Liver (tissue), 9 donors: ENCODE measurements around the gene SLC38A3. TPM values are rescaled to one million over a fixed set of nuclear protein-coding genes. Genes with fewer than 3 reads are reported as not detected.

Experiments used
- DNase-seq: peaks from one replicate; pipeline ENCODE4 v3.0.0-alpha.2; 2017; ENCODE audit warnings: low spot score
- H3K27ac ChIP-seq, 2 donors: one replicate each; pipeline ENCODE4 v1.7.0; 2013; ENCODE audit warnings: inconsistent platforms in 2 of 2, low read length in 2 of 2, control low read depth in 1 of 2, low read depth in 1 of 2, mild to moderate bottlenecking in 1 of 2
- H3K27me3 ChIP-seq, 4 donors: one replicate each; pipeline versions ENCODE4 v1.6.1 to v1.7.0; 2013; ENCODE audit warnings: low read length in 3 of 4, inconsistent platforms in 1 of 4, mild to moderate bottlenecking in 1 of 4, moderate library complexity in 1 of 4; ENCODE audit not compliant: control insufficient read depth in 4 of 4, insufficient read depth in 4 of 4
- H3K36me3 ChIP-seq, 4 donors: one replicate each; pipeline versions ENCODE4 v1.6.1 to v1.7.0; 2013; ENCODE audit warnings: low read length in 3 of 4, mild to moderate bottlenecking in 3 of 4, low read depth in 1 of 4, moderate library complexity in 1 of 4; ENCODE audit not compliant: control insufficient read depth in 4 of 4, insufficient read depth in 3 of 4
- H3K4me1 ChIP-seq, 4 donors: one replicate each; pipeline versions ENCODE4 v1.6.1 to v1.7.0; 2013; ENCODE audit warnings: low read length in 3 of 4, mild to moderate bottlenecking in 3 of 4, moderate library complexity in 1 of 4; ENCODE audit not compliant: control insufficient read depth in 4 of 4, insufficient read depth in 4 of 4
- H3K4me3 ChIP-seq, 3 donors: one replicate each; pipeline versions ENCODE4 v1.6.1 to v1.7.0; 2013; ENCODE audit warnings: low read length in 3 of 3, control low read depth in 1 of 3, low read depth in 1 of 3, mild to moderate bottlenecking in 1 of 3
- H3K9ac ChIP-seq, 2 donors: one replicate each; pipeline ENCODE4 v1.7.0; 2013; ENCODE audit warnings: low read length in 2 of 2, mild to moderate bottlenecking in 2 of 2, moderate library complexity in 2 of 2, control low read depth in 1 of 2, low read depth in 1 of 2
- H3K9me3 ChIP-seq, 4 donors: one replicate each; pipeline versions ENCODE4 v1.6.1 to v1.7.0; 2013; ENCODE audit warnings: low read length in 3 of 4; ENCODE audit not compliant: control insufficient read depth in 4 of 4
- CTCF ChIP-seq: fragments of 150-350 bp; IDR thresholded peaks from 2 replicates; pipeline ENCODE4 v1.5.1; 2017; ENCODE audit warnings: improper control_type of control experiment, low read depth, low read length; ENCODE audit not compliant: missing input control
- EGR1 ChIP-seq, 2 donors: IDR thresholded peaks; 2 replicates each; pipeline ENCODE4 v1.6.1; 2016 to 2018; ENCODE audit warnings: antibody characterized with exemption in 2 of 2, low read depth in 2 of 2
- FOXA1 ChIP-seq: IDR thresholded peaks from 2 replicates; pipeline ENCODE4 v1.6.1; 2016; ENCODE audit warnings: antibody characterized with exemption
- FOXA2 ChIP-seq: IDR thresholded peaks from 2 replicates; pipeline ENCODE4 v1.6.1; 2016; ENCODE audit warnings: antibody characterized with exemption
- HNF4A ChIP-seq, 2 donors: conservative IDR thresholded peaks; 2 replicates each; pipeline ENCODE4 v1.6.1; 2016; ENCODE audit warnings: antibody characterized with exemption in 2 of 2, mild to moderate bottlenecking in 2 of 2
- HNF4G ChIP-seq: IDR thresholded peaks from 2 replicates; pipeline ENCODE4 v1.6.1; 2016; ENCODE audit warnings: antibody characterized with exemption
- JUND ChIP-seq, 2 donors: IDR thresholded peaks; 2 replicates each; pipeline ENCODE4 v1.6.1; 2016; ENCODE audit warnings: antibody characterized with exemption in 2 of 2
- NR2F2 ChIP-seq: IDR thresholded peaks from 2 replicates; pipeline ENCODE4 v1.6.1; 2016; ENCODE audit warnings: antibody characterized with exemption
- RAD21 ChIP-seq, 2 donors: IDR thresholded peaks; 2 replicates each; pipeline ENCODE4 v1.6.1; 2016; ENCODE audit warnings: antibody characterized with exemption in 2 of 2, mild to moderate bottlenecking in 2 of 2
- RXRA ChIP-seq, 2 donors: IDR thresholded peaks; 2 replicates each; pipeline ENCODE4 v1.6.1; 2017 to 2018; ENCODE audit warnings: antibody characterized with exemption in 2 of 2, mild to moderate bottlenecking in 1 of 2
- TAF1 ChIP-seq: conservative IDR thresholded peaks from 2 replicates; pipeline ENCODE4 v1.6.1; 2016; ENCODE audit warnings: antibody characterized with exemption, mild to moderate bottlenecking
- YY1 ChIP-seq: IDR thresholded peaks from 2 replicates; pipeline ENCODE4 v1.6.1; 2016; ENCODE audit warnings: antibody characterized with exemption, mild to moderate bottlenecking
- WGBS: extraction: QIAGEN DNeasy Blood & Tissue Kit; methylation state at CpG from one replicate; pipeline ENCODE4 v1.1.7; 2013; 5-methylcytosine and 5-hydroxymethylcytosine counted together
- polyA plus RNA-seq, 2 donors: library from polyadenylated mRNA; stranded (reverse) in 1 of 2; unstranded in 1 of 2; fragments of 200-250 nt in 1 of 2; fragments of >200 nt in 1 of 2; fragmentation: Nextera tagmentation in 1 of 2; extraction: Ambion mirVana in 1 of 2; gene quantifications; one replicate each; pipeline versions ENCODE4 v1.2.1 to v1.2.3, GENCODE V29; 2013 to 2015
- total RNA-seq, 2 donors: library from RNA; depleted of rRNA; stranded (reverse); fragments of >200 nt; gene quantifications; one replicate each; pipeline ENCODE4 v1.2.3, GENCODE V29; 2014
- TF ChIP-seq, protein P1 (sequence below): IDR thresholded peaks from 2 replicates; pipeline ENCODE4 v1.6.1; 2016; ENCODE audit warnings: antibody characterized with exemption
- TF ChIP-seq, protein P2 (sequence below): IDR thresholded peaks from 2 replicates; pipeline ENCODE4 v1.6.1; 2016; ENCODE audit warnings: antibody characterized with exemption, mild to moderate bottlenecking
- TF ChIP-seq, protein P3 (sequence below): IDR thresholded peaks from 2 replicates; pipeline ENCODE4 v1.6.1; 2016; ENCODE audit warnings: antibody characterized with exemption
- TF ChIP-seq, protein P4 (sequence below): IDR thresholded peaks from 2 replicates; pipeline ENCODE4 v1.6.1; 2016; ENCODE audit warnings: antibody characterized with exemption
- donor health status: healthy.
- donor health status: healthy.
- donor health status: healthy.
- donor health status: healthy.
- donor health status: healthy.

Gene SLC38A3
- total and polyA plus RNA-seq, 4 donors = 98.1 to 180 (median 140) TPM

DNA sequence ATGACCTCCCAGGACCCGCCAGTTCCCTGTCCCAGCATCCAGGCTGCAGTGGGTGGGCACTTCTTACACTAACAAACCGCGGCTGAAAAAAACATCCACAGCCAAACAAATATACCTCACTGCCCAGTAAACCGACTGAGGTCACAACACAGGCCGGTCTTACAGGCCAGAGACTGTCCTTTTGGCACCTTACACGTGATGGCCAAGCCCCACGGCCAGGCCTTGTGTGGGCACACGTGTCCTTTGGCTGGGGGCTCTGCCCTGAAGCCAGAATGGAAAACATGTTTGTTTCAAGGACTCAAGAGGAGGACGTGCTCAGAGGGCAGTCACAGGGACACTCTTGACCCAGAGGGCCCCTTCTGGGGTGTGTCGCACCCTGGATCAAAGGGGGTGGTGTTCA lies 9.8 kb downstream of the SLC38A3 start:
- H3K9ac ChIP-seq = no peak overlapping the region
- 38% methylated on average over 10 of the region's 10 CpGs for WGBS
- peak overlapping the region; percentile 44 to 77 for H3K27ac ChIP-seq
- H3K36me3 ChIP-seq = peaks cover 7 to 13% (median 11%) of the 10 kb centered on the region in 4 donors
- peaks cover 17 to 86% (median 72%) of the 10 kb centered on the region in 4 donors for H3K4me1 ChIP-seq
- no peaks in the 10 kb centered on the region for H3K9me3 ChIP-seq
- no peak overlapping the region for H3K4me3 ChIP-seq
- TF ChIP-seq RAD21 (IDR thresholded peaks at IDR 0.05) = no peak
- TF ChIP-seq, protein P1, sequence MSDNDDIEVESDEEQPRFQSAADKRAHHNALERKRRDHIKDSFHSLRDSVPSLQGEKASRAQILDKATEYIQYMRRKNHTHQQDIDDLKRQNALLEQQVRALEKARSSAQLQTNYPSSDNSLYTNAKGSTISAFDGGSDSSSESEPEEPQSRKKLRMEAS = no peak
- TF ChIP-seq JUND (IDR thresholded peaks at IDR 0.05) = no peak
- no peak for TF ChIP-seq CTCF
- TF ChIP-seq HNF4A (conservative IDR thresholded peaks at IDR 0.05) = peak in 1 of 2 donors; percentile 77
- no peak for TF ChIP-seq YY1
- TF ChIP-seq FOXA2 = no peak
- TF ChIP-seq HNF4G = no peak
- no peak for TF ChIP-seq TAF1
- TF ChIP-seq, protein P2, sequence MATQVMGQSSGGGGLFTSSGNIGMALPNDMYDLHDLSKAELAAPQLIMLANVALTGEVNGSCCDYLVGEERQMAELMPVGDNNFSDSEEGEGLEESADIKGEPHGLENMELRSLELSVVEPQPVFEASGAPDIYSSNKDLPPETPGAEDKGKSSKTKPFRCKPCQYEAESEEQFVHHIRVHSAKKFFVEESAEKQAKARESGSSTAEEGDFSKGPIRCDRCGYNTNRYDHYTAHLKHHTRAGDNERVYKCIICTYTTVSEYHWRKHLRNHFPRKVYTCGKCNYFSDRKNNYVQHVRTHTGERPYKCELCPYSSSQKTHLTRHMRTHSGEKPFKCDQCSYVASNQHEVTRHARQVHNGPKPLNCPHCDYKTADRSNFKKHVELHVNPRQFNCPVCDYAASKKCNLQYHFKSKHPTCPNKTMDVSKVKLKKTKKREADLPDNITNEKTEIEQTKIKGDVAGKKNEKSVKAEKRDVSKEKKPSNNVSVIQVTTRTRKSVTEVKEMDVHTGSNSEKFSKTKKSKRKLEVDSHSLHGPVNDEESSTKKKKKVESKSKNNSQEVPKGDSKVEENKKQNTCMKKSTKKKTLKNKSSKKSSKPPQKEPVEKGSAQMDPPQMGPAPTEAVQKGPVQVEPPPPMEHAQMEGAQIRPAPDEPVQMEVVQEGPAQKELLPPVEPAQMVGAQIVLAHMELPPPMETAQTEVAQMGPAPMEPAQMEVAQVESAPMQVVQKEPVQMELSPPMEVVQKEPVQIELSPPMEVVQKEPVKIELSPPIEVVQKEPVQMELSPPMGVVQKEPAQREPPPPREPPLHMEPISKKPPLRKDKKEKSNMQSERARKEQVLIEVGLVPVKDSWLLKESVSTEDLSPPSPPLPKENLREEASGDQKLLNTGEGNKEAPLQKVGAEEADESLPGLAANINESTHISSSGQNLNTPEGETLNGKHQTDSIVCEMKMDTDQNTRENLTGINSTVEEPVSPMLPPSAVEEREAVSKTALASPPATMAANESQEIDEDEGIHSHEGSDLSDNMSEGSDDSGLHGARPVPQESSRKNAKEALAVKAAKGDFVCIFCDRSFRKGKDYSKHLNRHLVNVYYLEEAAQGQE = no peak
- peak; percentile 11 to 81 for TF ChIP-seq RXRA (IDR thresholded peaks at IDR 0.05)
- TF ChIP-seq, protein P3, sequence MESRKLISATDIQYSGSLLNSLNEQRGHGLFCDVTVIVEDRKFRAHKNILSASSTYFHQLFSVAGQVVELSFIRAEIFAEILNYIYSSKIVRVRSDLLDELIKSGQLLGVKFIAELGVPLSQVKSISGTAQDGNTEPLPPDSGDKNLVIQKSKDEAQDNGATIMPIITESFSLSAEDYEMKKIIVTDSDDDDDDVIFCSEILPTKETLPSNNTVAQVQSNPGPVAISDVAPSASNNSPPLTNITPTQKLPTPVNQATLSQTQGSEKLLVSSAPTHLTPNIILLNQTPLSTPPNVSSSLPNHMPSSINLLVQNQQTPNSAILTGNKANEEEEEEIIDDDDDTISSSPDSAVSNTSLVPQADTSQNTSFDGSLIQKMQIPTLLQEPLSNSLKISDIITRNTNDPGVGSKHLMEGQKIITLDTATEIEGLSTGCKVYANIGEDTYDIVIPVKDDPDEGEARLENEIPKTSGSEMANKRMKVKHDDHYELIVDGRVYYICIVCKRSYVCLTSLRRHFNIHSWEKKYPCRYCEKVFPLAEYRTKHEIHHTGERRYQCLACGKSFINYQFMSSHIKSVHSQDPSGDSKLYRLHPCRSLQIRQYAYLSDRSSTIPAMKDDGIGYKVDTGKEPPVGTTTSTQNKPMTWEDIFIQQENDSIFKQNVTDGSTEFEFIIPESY = no peak
- TF ChIP-seq, protein P4, sequence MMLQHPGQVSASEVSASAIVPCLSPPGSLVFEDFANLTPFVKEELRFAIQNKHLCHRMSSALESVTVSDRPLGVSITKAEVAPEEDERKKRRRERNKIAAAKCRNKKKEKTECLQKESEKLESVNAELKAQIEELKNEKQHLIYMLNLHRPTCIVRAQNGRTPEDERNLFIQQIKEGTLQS = no peak
- no peak for TF ChIP-seq EGR1 (IDR thresholded peaks at IDR 0.05; ENCODE audit: low read depth in 2 of 2)
- no peaks in the 10 kb centered on the region for H3K27me3 ChIP-seq
- no peak for DNase-seq

DNA sequence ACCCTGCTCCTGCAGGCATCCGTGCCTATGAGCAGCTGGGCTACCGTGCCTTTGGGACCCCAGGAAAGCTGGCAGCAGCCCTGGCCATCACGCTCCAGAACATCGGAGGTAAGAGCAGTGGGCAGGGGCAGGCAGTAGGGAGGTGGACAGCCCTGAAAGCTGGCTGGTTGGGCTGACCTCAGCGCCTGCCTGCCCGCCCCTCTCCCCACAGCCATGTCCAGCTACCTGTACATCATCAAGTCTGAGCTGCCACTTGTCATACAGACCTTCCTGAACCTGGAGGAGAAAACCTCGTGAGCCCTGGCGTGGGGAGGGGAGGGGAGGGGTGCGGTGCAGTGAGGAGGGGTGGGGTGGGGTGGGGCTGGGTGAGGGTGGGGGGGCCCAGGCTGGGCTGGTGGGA lies 10.5 kb downstream of the SLC38A3 start:
- peaks cover 15 to 86% (median 73%) of the 10 kb centered on the region in 4 donors for H3K4me1 ChIP-seq
- no peak overlapping the region for H3K9ac ChIP-seq
- peaks cover 7 to 13% (median 11%) of the 10 kb centered on the region in 4 donors for H3K36me3 ChIP-seq
- DNase-seq = no peak
- peak overlapping the region in 1 of 2 donors; percentile 77 for H3K27ac ChIP-seq
- H3K9me3 ChIP-seq = no peaks in the 10 kb centered on the region
- H3K4me3 ChIP-seq = no peak overlapping the region
- WGBS = 68% methylated on average over 9 of the region's 9 CpGs
- H3K27me3 ChIP-seq = no peaks in the 10 kb centered on the region
- TF ChIP-seq, protein P4 = no peak
- no peak for TF ChIP-seq TAF1
- no peak for TF ChIP-seq HNF4G
- TF ChIP-seq YY1 = no peak
- TF ChIP-seq, protein P3 = no peak
- no peak for TF ChIP-seq CTCF
- no peak for TF ChIP-seq NR2F2
- no peak for TF ChIP-seq FOXA1
